Measurements from ENCODE around the gene RBMS1. TPM values are rescaled to one million over a fixed set of nuclear protein-coding genes. Genes with fewer than 3 reads are reported as not detected.

RBMS1 gene
- polyA plus RNA-seq, 1 donor (not counting 4 experiments of a cell fraction or from before 2014, with no cell fraction given): 89.1 TPM

- no peak overlapping the region for H3K9ac ChIP-seq (ENCODE audit: control insufficient read depth, extremely low read depth, insufficient read depth, low read length)
- H4K20me1 ChIP-seq (ENCODE audit: control insufficient read depth, extremely low read depth, insufficient read depth, low read length): no peaks in the 10 kb centered on the region
- no peaks in the 10 kb centered on the region for H3K27me3 ChIP-seq (ENCODE audit: control insufficient read depth, extremely low read depth, insufficient read depth, low read length)
- dilution Hi-C loops (cut with MboI; ENCODE audit: extremely low pct_ligation_motif_present, low sequenced_read_pairs): no loop called here
- H3K79me2 ChIP-seq (ENCODE audit: control insufficient read depth, insufficient read depth, low read length): peaks cover 51% of the 10 kb centered on the region
- TF ChIP-seq EZH2 (IDR thresholded peaks at IDR 0.05; ENCODE audit: low read length) (no peak), CTCF (optimal IDR thresholded peaks at IDR 0.05 in 1 of 3, IDR thresholded peaks at IDR 0.05 in 1 of 3, conservative IDR thresholded peaks at IDR 0.05 in 1 of 3; ENCODE audit: extremely low read depth in 1 of 3, insufficient read depth in 2 of 3, low read length in 3 of 3) (no peak)
- H3K4me1 ChIP-seq (ENCODE audit: control insufficient read depth, extremely low read depth, insufficient read depth, low read length): peaks cover 12% of the 10 kb centered on the region
- no peak overlapping the region for H3K4me3 ChIP-seq (ENCODE audit: control insufficient read depth in 2 of 3, extremely low read depth in 1 of 3, insufficient read depth in 2 of 3, low read depth in 1 of 3, low read length in 3 of 3)
- no peak overlapping the region for H3K27ac ChIP-seq (ENCODE audit: control insufficient read depth, insufficient read depth, low read length)
- H3K36me3 ChIP-seq (ENCODE audit: control insufficient read depth in 2 of 2, extremely low read depth in 1 of 2, insufficient read depth in 2 of 2, low read length in 2 of 2): peaks cover 3 to 13% of the 10 kb centered on the region in 2 experiments
- DNase-seq (ENCODE audit: low read depth, low spot score) (no peak), FAIRE-seq (peak; percentile 74)
- no peaks in the 10 kb centered on the region for H3K9me3 ChIP-seq (ENCODE audit: control insufficient read depth, low read depth, low read length)
- no peak overlapping the region for H2AFZ ChIP-seq (ENCODE audit: control insufficient read depth, low read length)
- H3K9me1 ChIP-seq (ENCODE audit: control insufficient read depth, extremely low read depth, insufficient read depth, low read length): no peaks in the 10 kb centered on the region
- no peak overlapping the region for H3K4me2 ChIP-seq (ENCODE audit: control insufficient read depth, extremely low read depth, insufficient read depth, low read depth, low read length)
Measured at GRCh38 chr2:160317181-160318099, 176.2 kb downstream of the RBMS1 start.

- H4K20me1 ChIP-seq (ENCODE audit: control insufficient read depth, extremely low read depth, insufficient read depth, low read length): no peaks in the 10 kb centered on the region
- TF ChIP-seq CTCF (optimal IDR thresholded peaks at IDR 0.05 in 1 of 3, IDR thresholded peaks at IDR 0.05 in 1 of 3, conservative IDR thresholded peaks at IDR 0.05 in 1 of 3; ENCODE audit: extremely low read depth in 1 of 3, insufficient read depth in 2 of 3, low read length in 3 of 3): no peak
- no peak for TF ChIP-seq EZH2 (IDR thresholded peaks at IDR 0.05; ENCODE audit: low read length)
- no peaks in the 10 kb centered on the region for H3K9me3 ChIP-seq (ENCODE audit: control insufficient read depth, low read depth, low read length)
- no peaks in the 10 kb centered on the region for H3K27me3 ChIP-seq (ENCODE audit: control insufficient read depth, extremely low read depth, insufficient read depth, low read length)
- H3K36me3 ChIP-seq (ENCODE audit: control insufficient read depth in 2 of 2, extremely low read depth in 1 of 2, insufficient read depth in 2 of 2, low read length in 2 of 2): peaks cover 6 to 13% of the 10 kb centered on the region in 2 experiments
- H2AFZ ChIP-seq (ENCODE audit: control insufficient read depth, low read length): no peak overlapping the region
- dilution Hi-C loops (cut with MboI; ENCODE audit: extremely low pct_ligation_motif_present, low sequenced_read_pairs): no loop called here
- no peak overlapping the region for H3K4me3 ChIP-seq (ENCODE audit: control insufficient read depth in 2 of 3, extremely low read depth in 1 of 3, insufficient read depth in 2 of 3, low read depth in 1 of 3, low read length in 3 of 3)
- peaks cover 3% of the 10 kb centered on the region for H3K4me1 ChIP-seq (ENCODE audit: control insufficient read depth, extremely low read depth, insufficient read depth, low read length)
- no peak for FAIRE-seq
- no peak overlapping the region for H3K9ac ChIP-seq (ENCODE audit: control insufficient read depth, extremely low read depth, insufficient read depth, low read length)
- no peak overlapping the region for H3K27ac ChIP-seq (ENCODE audit: control insufficient read depth, insufficient read depth, low read length)
- no peak overlapping the region for H3K4me2 ChIP-seq (ENCODE audit: control insufficient read depth, extremely low read depth, insufficient read depth, low read depth, low read length)
- H3K79me2 ChIP-seq (ENCODE audit: control insufficient read depth, insufficient read depth, low read length): peaks cover 33% of the 10 kb centered on the region
- H3K9me1 ChIP-seq (ENCODE audit: control insufficient read depth, extremely low read depth, insufficient read depth, low read length): no peaks in the 10 kb centered on the region
- no peak for DNase-seq (ENCODE audit: low read depth, low spot score)
Measured at GRCh38 chr2:160315337-160315736, 178.3 kb downstream of the RBMS1 start.

All from keratinocyte (primary cell).